B cell (primary cell): ENCODE results near the gene LRRC25. TPM values are rescaled to one million over a fixed set of nuclear protein-coding genes. Genes with fewer than 3 reads are reported as not detected.

ENCODE experiments used
- ATAC-seq: fragments of 200-7000 bp; cut with Tn5 transposase; one replicate; pipeline ENCODE4 v1.10.0; 2021; ENCODE audit warnings: low read depth, mild to moderate bottlenecking, moderate number of reproducible peaks, moderate library complexity
- CTCF ChIA-PET: fragments of 350-600 bp; sonication (Branson Sonifier 250); formaldehyde crosslinking; loops from one replicate; lab custom pipeline; 2021; ENCODE audit warnings: antibody characterized with exemption, inconsistent platforms; lab: Charles Lee
- POLR2A ChIA-PET: fragments of 350-600 bp; sonication (Branson Sonifier 250); formaldehyde crosslinking; loops from one replicate; lab custom pipeline; 2021; ENCODE audit warnings: antibody characterized with exemption; lab: Charles Lee
- DNase-seq: peaks from one replicate; pipeline ENCODE4 v3.0.0; 2013
- H2AFZ ChIP-seq: 2 replicates; pipeline ENCODE4 v1.6.1; 2012; ENCODE audit warnings: mild to moderate bottlenecking, low read depth, low read length; ENCODE audit not compliant: insufficient read depth, poor library complexity, severe bottlenecking
- H3K27ac ChIP-seq, 2 donors: 1 replicate in 1 of 2; 2 replicates in 1 of 2; pipeline ENCODE4 v1.5.1; 2012 to 2013; ENCODE audit warnings: low read length in 2 of 2, mild to moderate bottlenecking in 2 of 2, moderate library complexity in 1 of 2
- H3K27me3 ChIP-seq, 4 experiments: fragments of 200-600 bp in 1 of 4; sonication (generic) in 1 of 4; replicated peaks in 1 of 4; 1 replicate in 2 of 4; 2 replicates in 2 of 4; pipeline versions ENCODE4 v1.6.1 to v1.7.0; 2013 to 2016; ENCODE audit warnings: low read length in 3 of 4, mild to moderate bottlenecking in 2 of 4, mixed read lengths in 1 of 4, moderate library complexity in 1 of 4; ENCODE audit not compliant: insufficient read depth in 4 of 4, control insufficient read depth in 3 of 4; ENCODE audit errors: control extremely low read depth in 1 of 4
- H3K36me3 ChIP-seq, 2 experiments: replicated peaks in 1 of 2; 1 replicate in 1 of 2; 2 replicates in 1 of 2; pipeline versions ENCODE4 v1.6.1 to v1.7.1; 2013; ENCODE audit warnings: low read length in 1 of 2; ENCODE audit not compliant: insufficient read depth in 2 of 2, control insufficient read depth in 1 of 2; ENCODE audit errors: control extremely low read depth in 1 of 2, extremely low read depth in 1 of 2
- H3K4me1 ChIP-seq, 2 donors: fragments of 200-600 bp in 1 of 2; sonication (generic) in 1 of 2; 1 replicate in 1 of 2; 2 replicates in 1 of 2; pipeline versions ENCODE4 v1.5.1 to v1.6.1; 2013 to 2017; ENCODE audit warnings: low read length in 2 of 2; ENCODE audit not compliant: control insufficient read depth in 2 of 2, insufficient read depth in 2 of 2
- H3K4me2 ChIP-seq: replicated peaks from 2 replicates; pipeline ENCODE3; 2012; ENCODE audit warnings: mild to moderate bottlenecking, low read depth, low read length; ENCODE audit not compliant: poor library complexity, severe bottlenecking
- H3K4me3 ChIP-seq, 5 experiments: fragments of 200-600 bp in 1 of 5; sonication (generic) in 1 of 5; 1 replicate in 3 of 5; 2 replicates in 2 of 5; pipeline versions ENCODE4 v1.5.1 to v1.7.0; 2011 to 2016; ENCODE audit warnings: low read length in 4 of 5, mild to moderate bottlenecking in 4 of 5, low read depth in 2 of 5, control low read depth in 1 of 5, moderate library complexity in 1 of 5; ENCODE audit not compliant: insufficient read depth in 1 of 5; ENCODE audit errors: control extremely low read depth in 1 of 5, extremely low read depth in 1 of 5
- H3K79me2 ChIP-seq: fragments of 200-600 bp; sonication (generic); one replicate; pipeline ENCODE4 v1.6.0; 2016; ENCODE audit warnings: low read length; ENCODE audit not compliant: control insufficient read depth, insufficient read depth
- H3K9ac ChIP-seq: fragments of 200-600 bp; sonication (generic); 2 replicates; pipeline ENCODE4 v1.6.1; 2017; ENCODE audit warnings: mild to moderate bottlenecking, low read length, moderate library complexity
- H3K9me3 ChIP-seq, 3 donors: one replicate each; pipeline versions ENCODE4 v1.6.1 to v1.7.1; 2013; ENCODE audit warnings: low read length in 2 of 3; ENCODE audit not compliant: control insufficient read depth in 2 of 3, insufficient read depth in 1 of 3; ENCODE audit errors: control extremely low read depth in 1 of 3
- H4K20me1 ChIP-seq: 2 replicates; pipeline ENCODE4 v1.6.0; 2012; ENCODE audit warnings: mild to moderate bottlenecking, low read length; ENCODE audit not compliant: insufficient read depth, control insufficient read depth, poor library complexity, severe bottlenecking
- H3K27ac Mint-ChIP-seq: one replicate; pipeline ENCODE4 v1.8.0; 2021; ENCODE audit warnings: mixed read lengths
- H3K27me3 Mint-ChIP-seq: one replicate; pipeline ENCODE4 v1.8.0; 2021; ENCODE audit warnings: mixed read lengths
- H3K4me1 Mint-ChIP-seq: one replicate; pipeline ENCODE4 v1.8.0; 2021; ENCODE audit warnings: mixed read lengths
- H3K4me3 Mint-ChIP-seq: one replicate; pipeline ENCODE4 v1.8.0; 2021; ENCODE audit warnings: mixed read lengths
- H3K9me3 Mint-ChIP-seq: one replicate; pipeline ENCODE4 v1.8.0; 2022; ENCODE audit warnings: mixed read lengths; ENCODE audit not compliant: insufficient read depth
- EZH2 ChIP-seq: IDR thresholded peaks from 2 replicates; pipeline ENCODE4 v1.6.1; 2012; ENCODE audit warnings: borderline replicate concordance, low read depth, mild to moderate bottlenecking, moderate library complexity, low read length; ENCODE audit not compliant: insufficient read depth, poor library complexity, severe bottlenecking
- WGBS: methylation state at CpG from one replicate; pipeline ENCODE4 v1.1.5; 2013; ENCODE audit warnings: missing lambda C conversion rate; ENCODE audit not compliant: insufficient coverage; 5-methylcytosine and 5-hydroxymethylcytosine counted together
- intact Hi-C: fragments of 100-400 bp; cut with micrococcal nuclease; formaldehyde crosslinking; loops from one replicate; pipeline ENCODE4 v1.10.0; 2022
- polyA plus RNA-seq: library from polyadenylated mRNA; depleted of rRNA; stranded (reverse); fragments of >200 nt; gene quantifications from 2 replicates; pipeline ENCODE4 v1.2.3, GENCODE V29; 2012
- total RNA-seq, 2 donors: library from RNA; stranded (reverse); fragments of 120-200 nt in 1 of 2; gene quantifications; 1 replicate in 1 of 2; 2 replicates in 1 of 2; pipeline versions ENCODE4 v1.2.3 to v1.2.4, GENCODE V29; 2013 to 2022
- TF ChIP-seq, protein P1 (sequence below): fragments of 200-600 bp; IDR thresholded peaks from one replicate; pipeline ENCODE4 v1.8.0; 2022; ENCODE audit warnings: antibody characterized with exemption, mild to moderate bottlenecking

LRRC25 gene
- total and polyA plus RNA-seq, 2 donors (not counting 1 experiment from before 2014, with no cell fraction given), result 2.4 to 5.7 TPM

GRCh38 chr19:18421371-18421959 is 24.0 kb upstream of the LRRC25 start:
- peak overlapping the region; percentile 67 for H3K27ac Mint-ChIP-seq
- peaks cover 0 to 27% (median 13%) of the 10 kb centered on the region in 4 experiments for H3K27me3 ChIP-seq
- H3K27me3 Mint-ChIP-seq, result peaks cover 19% of the 10 kb centered on the region
- ChIA-PET POLR2A (interaction anchor here (0.7 to 2.8 kb wide), 3 partner anchors 7 to 266 kb away, joined by 3 to 15 read pairs (median 3); no protein-coding TSS in a partner anchor), CTCF (interaction anchor here (0.6 to 3.5 kb wide), 7 partner anchors 10 to 135 kb away, joined by 3 to 17 read pairs (median 5); no protein-coding TSS in a partner anchor)
- peak overlapping the region; percentile 83 for H3K4me3 Mint-ChIP-seq
- H3K4me2 ChIP-seq, result peak overlapping the region; percentile 19
- intact Hi-C loops, result loop anchor here (5.0 kb wide), 1 partner anchor 34 kb away; the partner anchor contains the start of gene GDF15
- peaks cover 0 to 18% (median 0%) of the 10 kb centered on the region in 3 donors for H3K9me3 ChIP-seq
- no peaks in the 10 kb centered on the region for H3K36me3 ChIP-seq
- peak; percentile 39 for DNase-seq
- no peak overlapping the region for H2AFZ ChIP-seq
- ATAC-seq, result no peak
- H3K9ac ChIP-seq, result no peak overlapping the region
- TF ChIP-seq, protein P1, sequence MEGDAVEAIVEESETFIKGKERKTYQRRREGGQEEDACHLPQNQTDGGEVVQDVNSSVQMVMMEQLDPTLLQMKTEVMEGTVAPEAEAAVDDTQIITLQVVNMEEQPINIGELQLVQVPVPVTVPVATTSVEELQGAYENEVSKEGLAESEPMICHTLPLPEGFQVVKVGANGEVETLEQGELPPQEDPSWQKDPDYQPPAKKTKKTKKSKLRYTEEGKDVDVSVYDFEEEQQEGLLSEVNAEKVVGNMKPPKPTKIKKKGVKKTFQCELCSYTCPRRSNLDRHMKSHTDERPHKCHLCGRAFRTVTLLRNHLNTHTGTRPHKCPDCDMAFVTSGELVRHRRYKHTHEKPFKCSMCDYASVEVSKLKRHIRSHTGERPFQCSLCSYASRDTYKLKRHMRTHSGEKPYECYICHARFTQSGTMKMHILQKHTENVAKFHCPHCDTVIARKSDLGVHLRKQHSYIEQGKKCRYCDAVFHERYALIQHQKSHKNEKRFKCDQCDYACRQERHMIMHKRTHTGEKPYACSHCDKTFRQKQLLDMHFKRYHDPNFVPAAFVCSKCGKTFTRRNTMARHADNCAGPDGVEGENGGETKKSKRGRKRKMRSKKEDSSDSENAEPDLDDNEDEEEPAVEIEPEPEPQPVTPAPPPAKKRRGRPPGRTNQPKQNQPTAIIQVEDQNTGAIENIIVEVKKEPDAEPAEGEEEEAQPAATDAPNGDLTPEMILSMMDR, result no peak
- TF ChIP-seq EZH2, result no peak
- peaks cover 54% of the 10 kb centered on the region for H4K20me1 ChIP-seq
- H3K4me3 ChIP-seq, result no peak overlapping the region
- H3K9me3 Mint-ChIP-seq, result no peaks in the 10 kb centered on the region
- peaks cover 48 to 59% of the 10 kb centered on the region in 2 donors for H3K4me1 ChIP-seq
- peaks cover 28% of the 10 kb centered on the region for H3K79me2 ChIP-seq
- peaks cover 55% of the 10 kb centered on the region for H3K4me1 Mint-ChIP-seq
- H3K27ac ChIP-seq, result no peak overlapping the region
- WGBS, result 100% methylated on average over 8 of the region's 12 CpGs

DNA sequence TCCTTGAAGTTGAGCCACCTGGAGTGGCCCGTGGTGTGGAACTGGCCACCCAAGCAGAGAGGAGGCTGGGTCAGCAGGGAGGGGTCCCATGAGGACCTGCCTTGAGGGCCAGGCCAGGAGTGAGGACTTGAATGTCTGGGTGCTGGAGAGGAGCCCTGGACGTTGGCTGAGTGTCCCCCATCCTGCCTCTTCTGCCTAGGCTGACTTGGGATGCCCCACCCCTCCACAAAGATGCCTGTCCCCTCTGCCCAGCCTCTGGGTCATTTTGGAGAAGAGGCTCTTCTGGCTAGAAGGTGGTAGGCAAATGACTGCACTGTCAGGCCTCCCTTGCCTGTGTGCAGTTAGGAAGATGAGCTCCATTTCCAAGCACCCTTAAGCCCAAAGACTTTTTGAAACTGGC is 23.5 kb upstream of the LRRC25 start:
- Histone ChIP-seq H3K27ac (no peak overlapping the region), H3K4me2 (peak overlapping the region; percentile 97), H3K79me2 (peaks cover 28% of the 10 kb centered on the region), H3K36me3 (no peaks in the 10 kb centered on the region), H3K27me3 (peaks cover 0 to 33% (median 17%) of the 10 kb centered on the region in 4 experiments), H4K20me1 (peaks cover 54% of the 10 kb centered on the region), H3K9ac (no peak overlapping the region), H2AFZ (no peak overlapping the region), H3K4me1 (peaks cover 53 to 64% of the 10 kb centered on the region in 2 donors), H3K9me3 (peaks cover 0 to 22% (median 0%) of the 10 kb centered on the region in 3 donors), H3K4me3 (no peak overlapping the region)
- peaks cover 57% of the 10 kb centered on the region for H3K4me1 Mint-ChIP-seq
- ChIA-PET POLR2A (interaction anchor here (2.8 kb wide), 1 partner anchor 8 kb away, joined by 15 read pairs; no protein-coding TSS in a partner anchor), CTCF (interaction anchor here (1.6 to 3.5 kb wide), 4 partner anchors 9 to 92 kb away, joined by 3 to 17 read pairs (median 7); no protein-coding TSS in a partner anchor)
- H3K4me3 Mint-ChIP-seq, result peak overlapping the region; percentile 83
- no peak overlapping the region for H3K27ac Mint-ChIP-seq
- intact Hi-C loops, result loop anchor here (5.0 kb wide), 1 partner anchor 34 kb away; the partner anchor contains the start of gene GDF15
- no peaks in the 10 kb centered on the region for H3K9me3 Mint-ChIP-seq
- 78% methylated on average over 1 of the region's 2 CpGs for WGBS
- H3K27me3 Mint-ChIP-seq, result peaks cover 22% of the 10 kb centered on the region
- TF ChIP-seq EZH2, result no peak
- TF ChIP-seq, protein P1, result no peak
- ATAC-seq (no peak), DNase-seq (no peak)
